GM12873 (cell line): Measurements from ENCODE around the gene KLK4.

Experiments
- CTCF ChIP-seq: IDR thresholded peaks from 2 replicates; pipeline ENCODE4 v1.5.1; 2012; ENCODE audit warnings: low read depth, mild to moderate bottlenecking, moderate library complexity, low read length, control low read depth; ENCODE audit not compliant: insufficient read depth; ENCODE audit errors: missing control alignments

Gene KLK4

GRCh38 chr19:50911206-50912101 lies at the start of gene KLK4:
KLK4 (minus strand) TSS chr19:50911395; CDS start chr19:50910738, 657 bp downstream.
- no peak for TF ChIP-seq CTCF

DNA sequence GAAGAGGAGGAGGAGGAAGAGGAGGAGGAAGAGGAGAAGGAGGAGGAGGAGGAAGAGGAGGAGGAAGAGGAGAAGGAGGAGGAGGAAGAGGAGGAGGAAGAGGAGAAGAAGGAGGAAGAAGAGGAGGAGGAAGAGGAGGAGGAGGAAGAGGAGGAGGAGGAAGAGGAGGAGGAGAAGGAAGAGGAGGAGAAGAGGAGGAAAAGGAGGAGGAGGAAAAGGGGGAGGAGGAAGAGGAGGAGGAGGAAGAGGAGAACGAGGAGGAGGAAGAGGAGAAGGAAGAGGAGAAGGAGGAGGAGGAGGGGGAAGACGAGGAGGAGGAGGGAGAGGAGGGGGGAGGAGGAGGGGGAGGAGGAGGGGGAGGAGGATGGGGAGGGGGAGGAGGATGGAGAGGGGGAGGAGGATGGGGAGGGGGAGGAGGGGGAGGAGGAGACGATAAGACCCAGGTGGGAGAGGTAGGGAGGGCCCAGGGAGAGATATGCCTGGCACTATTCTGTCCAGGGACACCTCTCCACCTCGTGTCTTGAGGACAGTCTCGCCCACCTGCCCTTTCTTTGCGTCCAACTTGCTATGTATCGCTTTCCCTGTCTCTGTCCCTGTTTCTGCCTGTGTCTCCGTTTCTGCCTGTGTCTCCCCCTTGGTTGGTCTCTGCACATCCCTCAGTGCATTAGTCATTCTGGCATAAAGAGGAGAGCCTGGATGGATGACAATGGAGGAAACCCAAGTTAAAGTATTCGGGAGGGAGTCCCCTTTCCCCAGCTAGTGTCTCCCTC lies 48.7 kb upstream of the KLK4 start:
- TF ChIP-seq CTCF, result no peak

DNA sequence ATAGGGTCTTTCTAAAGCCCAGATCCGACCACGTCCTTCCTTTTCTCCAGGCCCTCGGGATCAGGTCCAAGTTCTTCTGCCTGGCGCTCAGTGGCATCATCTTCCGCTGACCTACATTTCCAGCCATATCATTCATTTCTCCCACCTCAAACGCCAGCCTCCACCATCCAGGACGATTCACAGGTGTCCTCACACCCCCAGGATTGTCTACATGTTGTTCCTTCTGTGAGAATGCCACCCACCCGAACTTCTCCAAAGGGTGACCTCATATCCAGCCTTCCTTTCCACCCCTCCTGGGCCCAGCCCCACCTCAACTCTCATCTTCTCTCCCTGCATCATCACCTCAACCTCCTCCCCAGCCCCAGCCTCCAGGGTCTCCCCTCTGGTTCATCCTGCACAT lies 46.4 kb upstream of the KLK4 start:
- TF ChIP-seq CTCF, result no peak

GRCh38 chr19:50952910-50953309 lies 41.7 kb upstream of the KLK4 start, which contains the start of gene KLK5:
KLK5 (minus strand) TSS chr19:50953038; CDS start chr19:50952657, 381 bp downstream.
- TF ChIP-seq CTCF, result no peak

DNA sequence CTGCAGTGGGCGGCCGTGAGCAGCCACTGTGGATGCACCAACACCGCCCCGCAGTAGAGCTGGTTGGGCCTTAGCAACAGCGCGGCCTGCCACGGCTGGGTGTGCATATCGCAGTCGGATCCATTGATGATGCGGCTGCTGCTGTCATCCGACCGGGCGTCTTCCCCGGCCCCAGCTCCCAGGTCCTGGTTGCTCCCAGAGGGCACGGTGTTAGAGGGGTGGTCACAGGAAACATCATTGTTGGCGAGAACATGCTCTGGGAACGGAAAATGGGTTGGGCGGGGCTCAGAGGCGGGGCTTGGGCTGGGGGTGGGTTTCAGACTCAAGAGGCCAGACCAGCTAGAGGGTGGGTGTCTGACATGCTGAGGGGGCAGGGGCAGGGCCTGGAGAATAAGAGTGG lies 38.7 kb upstream of the KLK4 start:
- no peak for TF ChIP-seq CTCF

DNA sequence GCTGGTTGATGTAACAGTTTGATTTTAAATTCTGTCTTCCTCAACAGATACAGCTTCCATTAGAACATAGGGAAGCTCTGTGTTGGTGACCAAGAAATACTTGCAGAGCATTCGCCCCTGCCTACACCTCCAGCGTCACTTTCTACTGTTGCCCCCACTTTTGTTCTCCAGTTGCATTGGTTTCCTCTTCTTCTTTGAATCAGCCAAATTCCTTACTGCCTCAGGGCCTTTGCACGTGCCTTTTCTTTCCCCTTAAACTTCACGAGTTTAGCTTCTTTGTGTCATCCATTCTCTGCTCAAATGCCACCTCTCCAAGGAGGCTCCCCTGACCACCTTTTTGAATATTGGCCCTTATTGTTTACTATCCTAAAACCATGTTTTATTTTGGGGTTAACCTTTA lies 35.9 kb upstream of the KLK4 start:
- no peak for TF ChIP-seq CTCF

GRCh38 chr19:50944795-50945194 lies 33.6 kb upstream of the KLK4 start:
- TF ChIP-seq CTCF, result no peak
